Trophoblast cell (in vitro differentiated cells and primary cell): ENCODE measurements around the gene PLCH2.

Experiments
- DNase-seq, 2 donors: peaks; one replicate each; pipeline ENCODE4 v3.0.0-alpha.2; 2016
- H2AFZ ChIP-seq: 2 replicates; pipeline ENCODE4 v1.6.1; 2013; ENCODE audit warnings: low read length, moderate library complexity, mild to moderate bottlenecking; ENCODE audit not compliant: insufficient read depth, poor library complexity
- H2AK5ac ChIP-seq: 2 replicates; pipeline ENCODE4 v1.6.1; 2013; ENCODE audit warnings: mild to moderate bottlenecking, low read length
- H2BK120ac ChIP-seq: 2 replicates; pipeline ENCODE4 v1.6.1; 2013; ENCODE audit warnings: low read length, mild to moderate bottlenecking, moderate library complexity; ENCODE audit not compliant: insufficient read depth, poor library complexity
- H2BK12ac ChIP-seq: 2 replicates; pipeline ENCODE4 v1.6.1; 2013; ENCODE audit warnings: mild to moderate bottlenecking, low read length, moderate library complexity
- H2BK5ac ChIP-seq: 2 replicates; pipeline ENCODE4 v1.6.1; 2013; ENCODE audit warnings: low read length, low read depth, moderate library complexity, mild to moderate bottlenecking; ENCODE audit not compliant: poor library complexity
- H3K14ac ChIP-seq: 2 replicates; pipeline ENCODE4 v1.6.1; 2013; ENCODE audit warnings: mild to moderate bottlenecking, low read length
- H3K18ac ChIP-seq: 2 replicates; pipeline ENCODE4 v1.6.1; 2013; ENCODE audit warnings: mild to moderate bottlenecking, low read length
- H3K23ac ChIP-seq: 2 replicates; pipeline ENCODE4 v1.6.1; 2013; ENCODE audit warnings: low read length
- H3K27ac ChIP-seq: 2 replicates; pipeline ENCODE4 v1.5.1; 2013; ENCODE audit warnings: low read depth, mild to moderate bottlenecking, inconsistent platforms, low read length, moderate library complexity
- H3K27me3 ChIP-seq: 2 replicates; pipeline ENCODE4 v1.6.1; 2013; ENCODE audit warnings: inconsistent platforms, mild to moderate bottlenecking, low read length, moderate library complexity; ENCODE audit not compliant: insufficient read depth
- H3K36me3 ChIP-seq, 2 experiments: 1 replicate in 1 of 2; 2 replicates in 1 of 2; pipeline ENCODE4 v1.6.1; 2013; ENCODE audit warnings: low read length in 2 of 2, mild to moderate bottlenecking in 2 of 2, moderate library complexity in 1 of 2; ENCODE audit not compliant: insufficient read depth in 2 of 2, control insufficient read depth in 1 of 2
- H3K4ac ChIP-seq: 2 replicates; pipeline ENCODE4 v1.6.1; 2013; ENCODE audit warnings: low read depth, mild to moderate bottlenecking, low read length, moderate library complexity
- H3K4me1 ChIP-seq, 2 experiments: 1 replicate in 1 of 2; 2 replicates in 1 of 2; pipeline ENCODE4 v1.6.1; 2013; ENCODE audit warnings: low read length in 2 of 2, mild to moderate bottlenecking in 2 of 2, moderate library complexity in 1 of 2; ENCODE audit not compliant: insufficient read depth in 2 of 2, control insufficient read depth in 1 of 2
- H3K4me2 ChIP-seq: 2 replicates; pipeline ENCODE4 v1.6.1; 2013; ENCODE audit warnings: inconsistent platforms, mild to moderate bottlenecking, low read length, moderate library complexity
- H3K4me3 ChIP-seq: 2 replicates; pipeline ENCODE4 v1.5.1; 2013; ENCODE audit warnings: mild to moderate bottlenecking, low read depth, low read length, inconsistent platforms
- H3K79me1 ChIP-seq: one replicate; pipeline ENCODE4 v1.6.1; 2013; ENCODE audit warnings: low read length
- H3K79me2 ChIP-seq: 2 replicates; pipeline ENCODE4 v1.6.1; 2013; ENCODE audit warnings: low read length, mild to moderate bottlenecking; ENCODE audit not compliant: control insufficient read depth, insufficient read depth, poor library complexity
- H3K9ac ChIP-seq: 2 replicates; pipeline ENCODE4 v1.6.1; 2013; ENCODE audit warnings: mild to moderate bottlenecking, low read length
- H3K9me3 ChIP-seq: 2 replicates; pipeline ENCODE4 v1.6.1; 2013; ENCODE audit warnings: low read depth, mild to moderate bottlenecking, control low read depth, inconsistent platforms, low read length; ENCODE audit not compliant: insufficient read depth
- H4K12ac ChIP-seq: 2 replicates; pipeline ENCODE4 v1.6.1; 2013; ENCODE audit warnings: low read depth, mild to moderate bottlenecking, low read length, moderate library complexity
- H4K8ac ChIP-seq: 2 replicates; pipeline ENCODE4 v1.6.1; 2013; ENCODE audit warnings: low read depth, mild to moderate bottlenecking, low read length, moderate library complexity
- H4K91ac ChIP-seq: one replicate; pipeline ENCODE4 v1.6.1; 2013; ENCODE audit warnings: low read depth, mild to moderate bottlenecking, low read length, moderate library complexity
- WGBS: extraction: QIAGEN DNeasy Blood & Tissue Kit; methylation state at CpG from one replicate; pipeline ENCODE4 v1.1.7; 2013; ENCODE audit warnings: missing lambda C conversion rate; ENCODE audit not compliant: insufficient read length, insufficient coverage; ENCODE audit errors: extremely low coverage; 5-methylcytosine and 5-hydroxymethylcytosine counted together

Gene PLCH2

GRCh38 chr1:2468041-2468472 lies 8.0 kb upstream of the PLCH2 start:
- WGBS, result no CpG with 5 or more reads among the region's 14 CpGs
- H3K79me1 ChIP-seq, result no peaks in the 10 kb centered on the region

GRCh38 chr1:2468540-2468939 lies 7.5 kb upstream of the PLCH2 start:
- Histone ChIP-seq H4K12ac (no peak overlapping the region), H3K18ac (no peak overlapping the region), H3K4me2 (no peak overlapping the region), H3K27ac (no peak overlapping the region), H3K14ac (no peak overlapping the region), H4K8ac (no peak overlapping the region), H3K9me3 (no peaks in the 10 kb centered on the region), H2AFZ (no peak overlapping the region), H3K4me1 (no peaks in the 10 kb centered on the region), H3K27me3 (no peaks in the 10 kb centered on the region), H3K79me1 (no peaks in the 10 kb centered on the region), H3K4me3 (no peak overlapping the region), H3K79me2 (no peaks in the 10 kb centered on the region), H2BK12ac (no peak overlapping the region), H3K23ac (no peak overlapping the region), H2BK120ac (no peak overlapping the region), H4K91ac (no peak overlapping the region), H3K9ac (no peak overlapping the region), H2AK5ac (no peak overlapping the region), H3K4ac (no peak overlapping the region), H3K36me3 (no peaks in the 10 kb centered on the region), H2BK5ac (no peak overlapping the region)
- DNase-seq, result no peak
- WGBS, result no CpG with 5 or more reads among the region's 10 CpGs

More at GRCh38 chr1:2468041-2468472, 8.0 kb upstream of the PLCH2 start:
- Histone ChIP-seq H4K12ac (no peak overlapping the region), H2AFZ (no peak overlapping the region), H4K8ac (no peak overlapping the region), H3K79me2 (no peaks in the 10 kb centered on the region), H3K4me1 (no peaks in the 10 kb centered on the region), H2AK5ac (no peak overlapping the region), H3K14ac (no peak overlapping the region), H4K91ac (no peak overlapping the region), H3K9ac (no peak overlapping the region), H3K27me3 (no peaks in the 10 kb centered on the region), H3K4ac (no peak overlapping the region), H3K23ac (no peak overlapping the region), H2BK12ac (no peak overlapping the region), H3K9me3 (no peaks in the 10 kb centered on the region), H3K27ac (no peak overlapping the region), H3K18ac (no peak overlapping the region), H2BK5ac (no peak overlapping the region), H3K4me2 (no peak overlapping the region), H2BK120ac (no peak overlapping the region), H3K4me3 (peak overlapping the region; percentile 39), H3K36me3 (no peaks in the 10 kb centered on the region)
- peak in 1 of 2 donors; percentile 30 for DNase-seq

GRCh38 chr1:2469103-2469940 lies 6.8 kb upstream of the PLCH2 start:
- H3K14ac ChIP-seq, result no peak overlapping the region
- no peaks in the 10 kb centered on the region for H3K9me3 ChIP-seq
- no peaks in the 10 kb centered on the region for H3K27me3 ChIP-seq
- H2AFZ ChIP-seq, result no peak overlapping the region
- H3K79me1 ChIP-seq, result no peaks in the 10 kb centered on the region
- no peak overlapping the region for H3K27ac ChIP-seq
- H3K36me3 ChIP-seq, result no peaks in the 10 kb centered on the region
- H3K4me3 ChIP-seq, result no peak overlapping the region
- H4K8ac ChIP-seq, result no peak overlapping the region
- no peak for DNase-seq
- no peak overlapping the region for H4K91ac ChIP-seq
- H3K4me2 ChIP-seq, result no peak overlapping the region
- no peaks in the 10 kb centered on the region for H3K79me2 ChIP-seq
- H3K23ac ChIP-seq, result no peak overlapping the region
- no CpG with 5 or more reads among the region's 25 CpGs for WGBS
- H2BK5ac ChIP-seq, result no peak overlapping the region
- no peak overlapping the region for H3K4ac ChIP-seq
- no peaks in the 10 kb centered on the region for H3K4me1 ChIP-seq
- no peak overlapping the region for H4K12ac ChIP-seq
- no peak overlapping the region for H3K9ac ChIP-seq
- no peak overlapping the region for H2BK12ac ChIP-seq
- no peak overlapping the region for H2BK120ac ChIP-seq
- H3K18ac ChIP-seq, result no peak overlapping the region
- no peak overlapping the region for H2AK5ac ChIP-seq

- no peak overlapping the region for H4K12ac ChIP-seq
- H3K27me3 ChIP-seq, result no peaks in the 10 kb centered on the region
- H3K79me1 ChIP-seq, result no peaks in the 10 kb centered on the region
- H3K18ac ChIP-seq, result no peak overlapping the region
- H4K8ac ChIP-seq, result no peak overlapping the region
- H3K4me2 ChIP-seq, result no peak overlapping the region
- no peaks in the 10 kb centered on the region for H3K9me3 ChIP-seq
- no peak overlapping the region for H3K4ac ChIP-seq
- H3K4me1 ChIP-seq, result no peaks in the 10 kb centered on the region
- no peak overlapping the region for H3K4me3 ChIP-seq
- H4K91ac ChIP-seq, result no peak overlapping the region
- H2BK120ac ChIP-seq, result no peak overlapping the region
- no peaks in the 10 kb centered on the region for H3K36me3 ChIP-seq
- no peak overlapping the region for H3K27ac ChIP-seq
- H3K23ac ChIP-seq, result no peak overlapping the region
- H3K79me2 ChIP-seq, result no peaks in the 10 kb centered on the region
- H3K14ac ChIP-seq, result no peak overlapping the region
- no peak overlapping the region for H2BK12ac ChIP-seq
- no CpG with 5 or more reads among the region's 27 CpGs for WGBS
- no peak overlapping the region for H2AK5ac ChIP-seq
- no peak overlapping the region for H3K9ac ChIP-seq
- no peak for DNase-seq
- H2BK5ac ChIP-seq, result no peak overlapping the region
- no peak overlapping the region for H2AFZ ChIP-seq
Measured at GRCh38 chr1:2470290-2471158, 5.6 kb upstream of the PLCH2 start.
